GM10266 (cell line): ENCODE results near the gene UBA7.

Source experiments
- DNase-seq: peaks from one replicate; pipeline ENCODE4 v3.0.0; 2012; ENCODE audit errors: extremely low spot score
- TF ChIP-seq, protein P1 (sequence below): IDR thresholded peaks from 2 replicates; pipeline ENCODE4 v1.5.1; 2012; ENCODE audit warnings: mild to moderate bottlenecking, low read depth; ENCODE audit not compliant: control insufficient read depth, insufficient read depth; ENCODE audit errors: missing control alignments

The UBA7 gene

DNA sequence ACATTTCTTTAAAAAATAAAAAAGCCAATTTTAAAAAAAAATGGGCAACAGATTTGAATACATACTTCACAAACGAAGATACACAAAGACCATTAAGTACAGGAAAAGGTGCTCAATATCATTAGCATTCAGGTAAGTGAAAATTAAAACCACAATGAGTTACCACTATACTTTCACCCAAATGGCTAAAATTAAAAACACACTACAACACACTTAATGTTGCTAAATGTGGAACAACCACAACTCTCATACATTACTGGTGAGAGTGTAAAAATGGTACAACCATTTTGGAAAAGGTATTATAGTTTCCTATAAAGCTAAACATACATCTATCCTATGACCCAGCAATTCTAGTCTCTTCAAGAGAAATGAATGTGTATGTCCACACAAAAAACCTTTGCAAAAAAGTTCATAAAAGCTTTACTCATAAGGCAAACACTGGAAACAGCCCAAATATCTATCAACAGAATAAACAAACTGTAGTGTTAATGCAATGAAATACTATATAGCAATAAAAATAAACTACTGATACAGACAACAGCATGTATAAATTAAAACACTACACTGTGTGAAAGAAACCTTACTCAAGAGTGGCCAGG is 42.3 kb downstream of the UBA7 start:
- TF ChIP-seq, protein P1, sequence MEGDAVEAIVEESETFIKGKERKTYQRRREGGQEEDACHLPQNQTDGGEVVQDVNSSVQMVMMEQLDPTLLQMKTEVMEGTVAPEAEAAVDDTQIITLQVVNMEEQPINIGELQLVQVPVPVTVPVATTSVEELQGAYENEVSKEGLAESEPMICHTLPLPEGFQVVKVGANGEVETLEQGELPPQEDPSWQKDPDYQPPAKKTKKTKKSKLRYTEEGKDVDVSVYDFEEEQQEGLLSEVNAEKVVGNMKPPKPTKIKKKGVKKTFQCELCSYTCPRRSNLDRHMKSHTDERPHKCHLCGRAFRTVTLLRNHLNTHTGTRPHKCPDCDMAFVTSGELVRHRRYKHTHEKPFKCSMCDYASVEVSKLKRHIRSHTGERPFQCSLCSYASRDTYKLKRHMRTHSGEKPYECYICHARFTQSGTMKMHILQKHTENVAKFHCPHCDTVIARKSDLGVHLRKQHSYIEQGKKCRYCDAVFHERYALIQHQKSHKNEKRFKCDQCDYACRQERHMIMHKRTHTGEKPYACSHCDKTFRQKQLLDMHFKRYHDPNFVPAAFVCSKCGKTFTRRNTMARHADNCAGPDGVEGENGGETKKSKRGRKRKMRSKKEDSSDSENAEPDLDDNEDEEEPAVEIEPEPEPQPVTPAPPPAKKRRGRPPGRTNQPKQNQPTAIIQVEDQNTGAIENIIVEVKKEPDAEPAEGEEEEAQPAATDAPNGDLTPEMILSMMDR, result no peak
- no peak for DNase-seq

DNA sequence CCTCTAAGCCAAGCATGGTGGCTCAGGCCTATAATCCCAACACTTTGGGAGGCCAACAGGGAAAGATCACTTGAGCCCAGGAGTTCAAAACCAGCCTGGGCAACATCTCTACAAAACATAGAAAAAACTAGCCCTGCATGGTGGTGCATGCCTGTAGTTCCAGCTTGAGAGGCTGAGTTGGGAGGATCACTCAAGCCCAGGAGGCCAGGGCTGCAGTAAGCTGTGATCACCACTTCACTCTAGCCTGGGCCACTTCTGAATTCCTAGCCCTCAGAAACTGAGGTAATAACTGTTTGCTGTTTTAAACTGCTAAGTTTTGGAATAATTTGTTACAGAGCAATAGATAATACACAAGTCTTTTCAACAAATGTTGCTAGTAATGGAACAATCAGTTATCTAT is 43.8 kb downstream of the UBA7 start:
- DNase-seq, result no peak
- TF ChIP-seq, protein P1, result no peak

DNA sequence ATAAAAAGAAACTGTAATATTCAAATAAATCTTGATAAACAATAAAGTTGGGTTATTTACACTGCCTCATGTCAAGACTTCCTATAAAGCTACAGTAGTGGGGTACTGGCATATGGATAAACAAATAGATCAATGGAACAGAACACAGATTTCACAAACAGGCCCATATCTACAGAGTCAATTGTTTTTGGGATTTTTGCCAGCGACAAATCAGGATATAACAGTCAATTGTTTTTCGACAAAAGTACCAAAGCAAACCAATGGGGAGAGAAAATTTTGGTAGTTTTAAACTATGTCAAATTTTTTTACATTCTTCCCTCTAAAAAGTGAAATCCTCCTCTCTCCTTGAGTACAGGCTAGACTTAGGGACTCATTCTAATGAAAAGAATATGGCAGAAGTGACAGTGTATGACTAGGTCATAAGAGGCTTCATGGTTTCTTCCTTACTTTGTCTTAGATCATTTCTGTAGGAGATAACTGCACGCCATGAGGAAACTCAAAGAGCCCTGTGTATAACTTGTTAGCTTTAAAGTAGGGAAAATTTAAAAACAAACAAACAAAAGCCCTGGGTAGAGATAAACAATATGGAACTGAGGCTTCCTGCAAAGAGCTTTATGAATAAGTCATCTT is 44.4 kb downstream of the UBA7 start:
- TF ChIP-seq, protein P1, result no peak
- no peak for DNase-seq

DNA sequence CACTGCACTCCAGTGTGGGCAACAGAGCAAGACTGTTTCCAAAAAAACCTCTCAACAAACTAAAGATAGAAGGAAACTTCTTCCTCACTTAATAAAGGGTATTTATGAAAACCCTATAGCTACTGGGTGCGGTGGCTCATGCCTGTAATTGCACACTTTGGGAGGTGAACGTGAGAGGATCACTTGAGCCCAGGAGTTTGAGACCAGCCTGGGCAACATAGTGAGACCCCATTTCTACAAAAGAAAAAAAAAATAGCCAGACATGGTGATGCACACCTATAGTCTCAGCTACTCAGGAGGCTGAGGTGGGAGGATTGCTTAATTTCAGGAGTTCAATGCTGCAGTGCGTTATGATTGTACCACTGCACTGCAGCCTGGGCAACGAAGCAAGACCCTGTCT is 49.8 kb downstream of the UBA7 start:
- DNase-seq, result no peak

DNA sequence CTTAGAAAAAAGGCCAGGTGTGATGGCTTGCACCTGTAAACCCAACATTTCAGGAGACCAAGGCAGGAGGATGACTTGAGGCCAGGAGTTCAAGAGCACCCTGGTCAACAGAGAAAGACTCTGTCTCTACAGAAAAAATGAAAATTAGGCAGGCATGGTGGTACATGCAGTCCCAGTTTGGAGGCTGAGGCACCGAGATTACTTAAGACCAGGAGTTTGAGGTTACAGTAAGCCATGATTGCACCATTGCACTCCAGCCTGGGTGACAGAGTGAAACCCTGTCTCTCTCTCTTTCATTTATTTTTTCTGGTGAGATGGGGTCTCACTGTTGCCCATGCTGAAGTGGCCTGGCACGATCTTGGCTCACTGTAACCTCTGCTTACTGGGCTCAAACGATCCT is 52.1 kb downstream of the UBA7 start:
- TF ChIP-seq, protein P1, result no peak
- no peak for DNase-seq

More for the DNA sequence above, 49.8 kb downstream of the UBA7 start:
- TF ChIP-seq, protein P1, result no peak

DNA sequence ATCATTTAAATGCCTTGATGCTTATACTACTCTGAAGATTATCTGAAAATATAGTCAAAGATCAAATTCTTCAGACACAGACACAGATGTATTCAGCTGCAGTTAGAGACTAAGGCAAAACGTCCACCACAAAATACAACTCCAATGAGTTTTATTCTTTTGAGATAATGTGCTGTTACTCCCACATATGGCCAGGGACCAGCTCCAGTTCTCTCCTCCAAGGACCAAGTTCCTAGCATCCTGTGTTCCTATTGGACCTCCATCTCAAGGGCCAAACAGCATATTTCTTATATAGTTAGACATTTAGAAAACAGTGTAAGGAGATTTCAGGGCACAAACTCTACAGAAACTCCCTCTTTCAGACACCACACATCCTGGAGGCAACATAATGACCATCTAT is 54.5 kb downstream of the UBA7 start:
- no peak for DNase-seq
- TF ChIP-seq, protein P1, result no peak

DNA sequence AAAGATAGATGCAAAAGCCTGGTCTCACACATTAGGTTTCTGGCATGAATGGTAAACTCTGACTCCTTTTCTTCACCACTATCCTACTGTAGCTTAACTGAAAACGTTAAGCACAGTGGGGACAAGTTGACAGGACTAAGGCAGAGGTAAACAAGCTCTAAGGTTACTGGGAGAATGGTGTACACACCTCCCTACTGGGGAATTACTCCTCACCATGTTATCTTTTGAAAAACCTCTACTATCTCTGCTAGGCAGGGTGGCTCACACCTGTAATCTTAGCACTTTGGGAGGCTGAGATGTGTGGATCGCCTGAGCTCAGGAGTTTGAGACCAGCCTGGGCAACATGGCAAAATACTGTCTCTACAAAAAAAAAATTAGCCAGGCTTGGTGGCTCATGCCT is 56.6 kb downstream of the UBA7 start:
- no peak for DNase-seq
- TF ChIP-seq, protein P1, result no peak
